Neural cell (in vitro differentiated cells): Measurements from ENCODE around the gene GFI1. TPM values are rescaled to one million over a fixed set of nuclear protein-coding genes. Genes with fewer than 3 reads are reported as not detected.

Experiments
- H2AFZ ChIP-seq: fragments of 200-600, 300-800 bp; sonication (generic), shearing (Covaris generic); 2 replicates; pipeline ENCODE4 v1.6.0; 2014; ENCODE audit warnings: low read depth, mild to moderate bottlenecking, antibody characterized with exemption, low read length, moderate library complexity
- H3F3A ChIP-seq: fragments of 200-600 bp; shearing (Covaris generic); 2 replicates; pipeline ENCODE4 v1.6.1; 2016; ENCODE audit warnings: mild to moderate bottlenecking, moderate library complexity, mixed read lengths, antibody characterized with exemption, low read length; ENCODE audit not compliant: insufficient read depth, poor library complexity, severe bottlenecking
- H3K27ac ChIP-seq: fragments of 200-600, 300-800 bp; sonication (generic), shearing (Covaris generic); 2 replicates; pipeline ENCODE4 v1.5.1; 2014; ENCODE audit warnings: mild to moderate bottlenecking, low read length, moderate library complexity
- H3K27me3 ChIP-seq: fragments of 300-800, 200-600 bp; sonication (generic), shearing (Covaris generic); 2 replicates; pipeline ENCODE4 v1.6.0; 2014; ENCODE audit warnings: mild to moderate bottlenecking, low read depth, low read length, moderate library complexity; ENCODE audit not compliant: insufficient read depth
- H3K36me3 ChIP-seq: fragments of 300-800, 200-600 bp; sonication (generic), shearing (Covaris generic); 2 replicates; pipeline ENCODE4 v1.5.1; 2014; ENCODE audit warnings: mild to moderate bottlenecking, antibody characterized with exemption, low read length, moderate library complexity; ENCODE audit not compliant: insufficient read depth
- H3K4me2 ChIP-seq: fragments of 300-800, 200-600 bp; sonication (generic), shearing (Covaris generic); 2 replicates; pipeline ENCODE4 v1.6.0; 2014; ENCODE audit warnings: mild to moderate bottlenecking, low read length
- H3K4me3 ChIP-seq: fragments of 300-800, 200-600 bp; sonication (generic), shearing (Covaris generic); 2 replicates; pipeline ENCODE4 v1.5.1; 2014; ENCODE audit warnings: mild to moderate bottlenecking, low read length, moderate library complexity
- H3K79me2 ChIP-seq: fragments of 200-600 bp; shearing (Covaris generic); replicated peaks from 2 replicates; pipeline ENCODE4 v1.6.0; 2014; ENCODE audit warnings: mild to moderate bottlenecking, low read length, moderate library complexity; ENCODE audit not compliant: insufficient read depth
- H3K9ac ChIP-seq: fragments of 300-800, 200-600 bp; sonication (generic), shearing (Covaris generic); 2 replicates; pipeline ENCODE4 v1.6.1; 2016; ENCODE audit warnings: mild to moderate bottlenecking, low read length, mixed read lengths
- H3K9me2 ChIP-seq: fragments of 200-600 bp; shearing (Covaris generic); 2 replicates; pipeline ENCODE4 v1.6.1; 2016; ENCODE audit warnings: mild to moderate bottlenecking, low read length, mixed read lengths; ENCODE audit not compliant: insufficient read depth
- H3K9me3 ChIP-seq: fragments of 200-600, 300-800 bp; sonication (generic), shearing (Covaris generic); 2 replicates; pipeline ENCODE4 v1.6.1; 2016; ENCODE audit warnings: mild to moderate bottlenecking, mixed run types, low read length, moderate library complexity, mixed read lengths
- H4K20me1 ChIP-seq: fragments of 200-600 bp; shearing (Covaris generic); 2 replicates; pipeline ENCODE4 v1.6.1; 2016; ENCODE audit warnings: mild to moderate bottlenecking, mixed run types; ENCODE audit not compliant: insufficient read depth
- CTCF ChIP-seq: fragments of 450-650 bp; IDR thresholded peaks from 2 replicates; pipeline ENCODE4 v1.5.1; 2014; ENCODE audit warnings: antibody characterized with exemption, mild to moderate bottlenecking, moderate library complexity; ENCODE audit not compliant: poor library complexity, severe bottlenecking
- EP300 ChIP-seq: fragments of 450-650 bp; conservative IDR thresholded peaks from 2 replicates; pipeline ENCODE4 v1.6.1; 2014; ENCODE audit warnings: antibody characterized with exemption, mild to moderate bottlenecking, moderate library complexity; ENCODE audit not compliant: poor library complexity, severe bottlenecking
- EZH2 ChIP-seq: fragments of 200-600, 300-800 bp; shearing (Covaris generic), sonication (generic); IDR thresholded peaks from 2 replicates; pipeline ENCODE4 v1.6.1; 2014; ENCODE audit warnings: antibody characterized with exemption, low read length, borderline replicate concordance, mild to moderate bottlenecking; ENCODE audit not compliant: insufficient read depth, poor library complexity, severe bottlenecking
- MXI1 ChIP-seq: fragments of 450-650 bp; conservative IDR thresholded peaks from 2 replicates; pipeline ENCODE4 v1.6.1; 2014; ENCODE audit warnings: antibody characterized with exemption, mild to moderate bottlenecking; ENCODE audit not compliant: poor library complexity, severe bottlenecking
- POLR2AphosphoS5 ChIP-seq: IDR thresholded peaks from 2 replicates; pipeline ENCODE4 v1.6.1; 2012
- RAD21 ChIP-seq: fragments of 450-650 bp; conservative IDR thresholded peaks from 2 replicates; pipeline ENCODE4 v1.6.1; 2014; ENCODE audit warnings: antibody characterized with exemption, mild to moderate bottlenecking, moderate library complexity
- REST ChIP-seq: IDR thresholded peaks from 2 replicates; pipeline ENCODE4 v1.6.1; 2012; ENCODE audit warnings: borderline replicate concordance
- SMC3 ChIP-seq: fragments of 450-650 bp; conservative IDR thresholded peaks from 2 replicates; pipeline ENCODE4 v1.6.1; 2014; ENCODE audit warnings: antibody characterized with exemption, mild to moderate bottlenecking, moderate library complexity; ENCODE audit not compliant: poor library complexity
- TAF1 ChIP-seq: IDR thresholded peaks from 2 replicates; pipeline ENCODE4 v1.6.1; 2012; ENCODE audit warnings: low read depth
- polyA plus RNA-seq: library from polyadenylated mRNA; depleted of rRNA; stranded (reverse); fragments of >200 nt; gene quantifications from 2 replicates; pipeline ENCODE4 v1.2.3, GENCODE V29; 2014

The GFI1 gene
- polyA plus RNA-seq, 1 donor from 2014 or later: not detected

GRCh38 chr1:92479587-92479986 is 7.1 kb downstream of the GFI1 start:
- Histone ChIP-seq H3K27ac (no peak overlapping the region), H2AFZ (no peak overlapping the region), H3K36me3 (no peaks in the 10 kb centered on the region), H3K27me3 (peaks cover 88% of the 10 kb centered on the region), H3K9me3 (no peaks in the 10 kb centered on the region), H3F3A (no peaks in the 10 kb centered on the region), H4K20me1 (no peaks in the 10 kb centered on the region), H3K4me3 (no peak overlapping the region), H3K79me2 (no peaks in the 10 kb centered on the region), H3K9me2 (no peaks in the 10 kb centered on the region), H3K4me2 (no peak overlapping the region), H3K9ac (no peak overlapping the region)
- TF ChIP-seq TAF1: no peak
- TF ChIP-seq MXI1: no peak
- TF ChIP-seq POLR2AphosphoS5: no peak

DNA sequence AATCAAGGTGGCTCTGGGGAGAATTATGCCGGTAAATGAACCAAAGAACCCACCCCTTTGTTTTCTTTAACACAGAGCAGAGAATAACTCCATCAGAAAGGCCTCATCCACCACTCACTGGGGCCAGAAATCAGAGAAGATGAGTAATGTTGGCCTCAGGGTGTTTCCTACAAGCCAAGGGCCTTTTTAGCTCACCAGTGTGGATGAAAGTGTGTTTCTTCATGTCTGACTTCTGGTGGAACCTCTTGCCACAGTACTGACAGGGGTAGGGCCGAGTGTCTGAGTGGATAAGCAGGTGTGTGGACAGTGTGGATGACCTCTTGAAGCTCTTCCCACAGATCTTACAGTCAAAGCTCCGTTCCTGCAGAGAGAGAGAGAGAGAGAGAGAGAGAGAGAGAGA is 8.3 kb downstream of the GFI1 start:
- H3K4me3 ChIP-seq: no peak overlapping the region
- H3K9me3 ChIP-seq: no peaks in the 10 kb centered on the region
- no peaks in the 10 kb centered on the region for H3K36me3 ChIP-seq
- H2AFZ ChIP-seq: no peak overlapping the region
- no peaks in the 10 kb centered on the region for H3K9me2 ChIP-seq
- no peaks in the 10 kb centered on the region for H3F3A ChIP-seq
- no peak overlapping the region for H3K4me2 ChIP-seq
- H4K20me1 ChIP-seq: no peaks in the 10 kb centered on the region
- no peak overlapping the region for H3K9ac ChIP-seq
- no peak for TF ChIP-seq SMC3
- no peak for TF ChIP-seq CTCF
- TF ChIP-seq POLR2AphosphoS5: no peak
- TF ChIP-seq MXI1: no peak
- no peak for TF ChIP-seq EZH2
- no peak for TF ChIP-seq EP300
- no peak for TF ChIP-seq REST
- TF ChIP-seq RAD21: no peak
- no peak for TF ChIP-seq TAF1
- no peak overlapping the region for H3K27ac ChIP-seq
- no peaks in the 10 kb centered on the region for H3K79me2 ChIP-seq
- peaks cover 76% of the 10 kb centered on the region for H3K27me3 ChIP-seq

DNA sequence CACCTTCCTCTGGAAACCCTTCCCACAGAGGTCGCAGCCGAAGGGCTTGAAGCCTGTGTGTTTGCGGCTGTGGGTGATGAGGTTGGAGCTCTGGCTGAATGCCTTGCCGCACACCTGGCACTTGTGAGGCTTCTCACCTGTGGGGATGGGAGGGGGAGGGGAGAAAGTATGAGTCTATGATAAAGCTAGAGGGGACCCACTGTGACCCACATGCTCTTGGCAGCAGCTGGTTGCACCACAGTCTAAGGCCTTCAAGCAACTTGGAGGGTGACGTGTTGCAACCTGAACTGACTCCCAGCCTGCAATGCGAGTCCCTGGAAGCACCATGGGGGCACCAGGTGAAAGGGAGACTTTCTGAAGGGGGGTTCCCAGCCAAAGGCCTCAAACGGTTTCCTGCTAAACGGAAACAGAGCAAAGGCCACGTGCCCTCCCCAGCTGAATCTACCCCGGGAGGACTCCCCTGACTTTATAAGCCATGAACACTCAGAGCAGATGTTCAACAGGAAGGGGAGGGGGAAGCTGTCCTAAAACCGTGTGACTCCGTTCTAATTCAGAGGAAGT is 10.6 kb downstream of the GFI1 start:
- no peaks in the 10 kb centered on the region for H4K20me1 ChIP-seq
- H3K27me3 ChIP-seq: peaks cover 54% of the 10 kb centered on the region
- H3K79me2 ChIP-seq: no peaks in the 10 kb centered on the region
- TF ChIP-seq CTCF (no peak), EP300 (no peak), RAD21 (no peak), SMC3 (no peak), REST (no peak), TAF1 (no peak), EZH2 (no peak), MXI1 (no peak), POLR2AphosphoS5 (no peak)
- H3K9me3 ChIP-seq: no peaks in the 10 kb centered on the region
- no peak overlapping the region for H3K27ac ChIP-seq
- no peaks in the 10 kb centered on the region for H3K9me2 ChIP-seq
- no peaks in the 10 kb centered on the region for H3K36me3 ChIP-seq
- H3K9ac ChIP-seq: no peak overlapping the region
- no peak overlapping the region for H2AFZ ChIP-seq
- no peak overlapping the region for H3K4me3 ChIP-seq
- no peaks in the 10 kb centered on the region for H3F3A ChIP-seq
- no peak overlapping the region for H3K4me2 ChIP-seq
